ENCODE data around the gene OVOL2.

GRCh38 chr20:17987988-17988387 is 69.7 kb downstream of the OVOL2 start:
- TF ChIP-seq POLR2A (IDR thresholded peaks at IDR 0.05; ENCODE audit: low read depth, low read length) (no peak), CTCF (conservative IDR thresholded peaks at IDR 0.05; ENCODE audit: low read depth, low read length) (no peak), RCOR1 (IDR thresholded peaks at IDR 0.05; ENCODE audit: insufficient replicate concordance, low read length) (no peak), RAD21 (IDR thresholded peaks at IDR 0.05; ENCODE audit: low read length) (no peak), ELK1 (IDR thresholded peaks at IDR 0.05; ENCODE audit: borderline replicate concordance, low read depth, low read length) (no peak), USF2 (IDR thresholded peaks at IDR 0.05; ENCODE audit: low read depth, low read length) (no peak), CEBPB (IDR thresholded peaks at IDR 0.05; ENCODE audit: low read depth, low read length) (no peak), MXI1 (IDR thresholded peaks at IDR 0.05; ENCODE audit: borderline replicate concordance, low read depth, low read length) (no peak), MAFK (IDR thresholded peaks at IDR 0.05; ENCODE audit: low read depth, low read length) (no peak), MAZ (IDR thresholded peaks at IDR 0.05; ENCODE audit: borderline replicate concordance, low read depth, low read length) (no peak), CHD1 (IDR thresholded peaks at IDR 0.05; ENCODE audit: low read depth, low read length) (no peak), BHLHE40 (IDR thresholded peaks at IDR 0.05; ENCODE audit: low read depth, low read length) (no peak), FOS (IDR thresholded peaks at IDR 0.05; ENCODE audit: low read depth, low read length) (no peak), SMC3 (IDR thresholded peaks at IDR 0.05; ENCODE audit: low read depth, low read length) (no peak)

Data from IMR-90 (cell line).